Right atrium auricular region (tissue), 2 donors: ENCODE data around the gene HOXA7. TPM values are rescaled to one million over a fixed set of nuclear protein-coding genes. Genes with fewer than 3 reads are reported as not detected.

Source experiments
- DNase-seq: peaks from one replicate; pipeline ENCODE4 v3.0.0-alpha.2; 2019; ENCODE audit warnings: low spot score
- H3K27ac ChIP-seq, 2 donors: fragments of 200-600 bp; sonication (generic); 1 replicate in 1 of 2; 2 replicates in 1 of 2; pipeline ENCODE4 v1.5.1; 2016 to 2019
- H3K27me3 ChIP-seq, 2 donors: fragments of 200-600 bp; sonication (generic); one replicate each; pipeline versions ENCODE4 v1.5.1 to v1.6.0; 2017 to 2019
- H3K36me3 ChIP-seq: fragments of 200-600 bp; sonication (generic); one replicate; pipeline ENCODE4 v1.5.1; 2016
- H3K4me1 ChIP-seq, 2 donors: fragments of 200-600 bp; sonication (generic); one replicate each; pipeline versions ENCODE4 v1.5.1 to v1.6.0; 2017 to 2019
- H3K4me3 ChIP-seq, 2 donors: fragments of 200-600 bp; sonication (generic); 1 replicate in 1 of 2; 2 replicates in 1 of 2; pipeline ENCODE4 v1.5.1; 2017 to 2019; ENCODE audit warnings: mild to moderate bottlenecking in 1 of 2, moderate library complexity in 1 of 2
- H3K9me3 ChIP-seq, 2 donors: fragments of 200-600 bp; sonication (generic); one replicate each; pipeline ENCODE4 v1.5.1; 2019
- total RNA-seq, 2 donors: library from RNA; depleted of rRNA; stranded (reverse); fragments of >200 nt; gene quantifications; one replicate each; pipeline ENCODE4 v1.1.0, GENCODE V29; 2016
- TF ChIP-seq, protein P1 (sequence below), 2 donors: fragments of 200-600 bp; sonication (generic); IDR thresholded peaks; one replicate each; pipeline ENCODE4 v1.5.1; 2019; ENCODE audit warnings: antibody characterized with exemption in 2 of 2

Gene HOXA7
- total RNA-seq, 2 donors from 2014 or later = not detected

DNA sequence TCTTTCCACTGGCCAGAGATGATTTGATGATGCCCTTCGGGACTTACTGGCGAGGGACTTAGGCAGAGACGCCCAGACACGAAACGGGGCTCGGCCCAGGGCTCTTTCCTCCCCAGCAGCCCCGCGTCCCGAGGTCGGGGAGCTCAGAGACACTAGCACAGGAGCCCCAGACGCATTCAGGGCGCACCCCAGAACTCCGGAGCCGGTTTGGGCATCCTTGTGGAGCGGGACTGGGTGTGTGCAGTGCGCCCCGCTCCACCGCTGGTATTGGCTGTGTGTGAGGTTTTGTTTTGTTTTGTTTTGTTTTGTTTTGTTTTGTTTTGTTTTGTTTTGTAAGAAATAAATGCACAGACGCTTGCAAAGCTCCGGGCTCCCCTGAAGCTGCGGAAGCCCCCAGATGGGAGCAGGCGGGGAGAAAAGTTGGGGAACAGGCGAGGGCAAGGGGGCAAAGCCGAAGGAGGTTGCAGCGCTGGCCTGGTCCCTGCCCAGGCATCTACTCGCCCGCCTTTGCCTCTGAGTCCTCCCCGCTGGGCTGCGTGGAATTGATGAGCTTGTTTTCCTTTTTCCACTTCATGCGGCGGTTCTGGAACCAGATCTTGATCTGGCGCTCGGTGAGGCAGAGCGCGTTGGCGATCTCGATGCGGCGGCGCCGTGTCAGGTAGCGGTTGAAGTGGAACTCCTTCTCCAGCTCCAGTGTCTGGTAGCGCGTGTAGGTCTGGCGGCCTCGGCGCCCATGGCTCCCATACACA is 11.1 kb downstream of the HOXA7 start:
- peaks cover 53 to 90% of the 10 kb centered on the region in 2 donors for H3K27me3 ChIP-seq
- no peaks in the 10 kb centered on the region for H3K9me3 ChIP-seq
- no peaks in the 10 kb centered on the region for H3K36me3 ChIP-seq
- peaks cover 0 to 53% of the 10 kb centered on the region in 2 donors for H3K4me1 ChIP-seq
- no peak overlapping the region for H3K4me3 ChIP-seq
- TF ChIP-seq, protein P1, sequence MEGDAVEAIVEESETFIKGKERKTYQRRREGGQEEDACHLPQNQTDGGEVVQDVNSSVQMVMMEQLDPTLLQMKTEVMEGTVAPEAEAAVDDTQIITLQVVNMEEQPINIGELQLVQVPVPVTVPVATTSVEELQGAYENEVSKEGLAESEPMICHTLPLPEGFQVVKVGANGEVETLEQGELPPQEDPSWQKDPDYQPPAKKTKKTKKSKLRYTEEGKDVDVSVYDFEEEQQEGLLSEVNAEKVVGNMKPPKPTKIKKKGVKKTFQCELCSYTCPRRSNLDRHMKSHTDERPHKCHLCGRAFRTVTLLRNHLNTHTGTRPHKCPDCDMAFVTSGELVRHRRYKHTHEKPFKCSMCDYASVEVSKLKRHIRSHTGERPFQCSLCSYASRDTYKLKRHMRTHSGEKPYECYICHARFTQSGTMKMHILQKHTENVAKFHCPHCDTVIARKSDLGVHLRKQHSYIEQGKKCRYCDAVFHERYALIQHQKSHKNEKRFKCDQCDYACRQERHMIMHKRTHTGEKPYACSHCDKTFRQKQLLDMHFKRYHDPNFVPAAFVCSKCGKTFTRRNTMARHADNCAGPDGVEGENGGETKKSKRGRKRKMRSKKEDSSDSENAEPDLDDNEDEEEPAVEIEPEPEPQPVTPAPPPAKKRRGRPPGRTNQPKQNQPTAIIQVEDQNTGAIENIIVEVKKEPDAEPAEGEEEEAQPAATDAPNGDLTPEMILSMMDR (IDR thresholded peaks at IDR 0.05) = no peak
- no peak overlapping the region for H3K27ac ChIP-seq
- no peak for DNase-seq

DNA sequence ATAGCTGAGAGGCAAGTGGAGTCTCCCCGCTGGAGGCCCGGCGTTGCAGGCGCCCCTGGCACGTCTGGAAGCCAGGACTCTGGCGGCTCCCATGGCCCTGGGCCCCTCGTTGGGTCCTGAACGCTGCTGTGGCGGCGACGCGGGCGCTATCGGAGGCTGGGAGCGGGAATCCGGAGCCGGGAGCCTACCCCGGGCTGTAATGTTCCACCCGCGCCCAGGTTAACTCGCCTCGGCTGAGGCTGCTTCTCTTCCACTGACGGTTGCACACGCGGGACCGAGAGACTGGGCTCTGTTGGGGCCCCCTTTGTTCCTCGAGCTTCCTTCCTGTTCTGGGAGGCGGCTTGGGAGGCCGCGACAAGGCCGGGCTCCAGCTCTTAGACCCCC is 11.7 kb downstream of the HOXA7 start:
- TF ChIP-seq, protein P1 (IDR thresholded peaks at IDR 0.05) = no peak
- H3K27ac ChIP-seq = no peak overlapping the region
- H3K4me1 ChIP-seq = peaks cover 0 to 52% of the 10 kb centered on the region in 2 donors
- H3K27me3 ChIP-seq = peaks cover 53 to 91% of the 10 kb centered on the region in 2 donors
- H3K9me3 ChIP-seq = no peaks in the 10 kb centered on the region
- DNase-seq = no peak
- H3K36me3 ChIP-seq = no peaks in the 10 kb centered on the region
- no peak overlapping the region for H3K4me3 ChIP-seq

DNA sequence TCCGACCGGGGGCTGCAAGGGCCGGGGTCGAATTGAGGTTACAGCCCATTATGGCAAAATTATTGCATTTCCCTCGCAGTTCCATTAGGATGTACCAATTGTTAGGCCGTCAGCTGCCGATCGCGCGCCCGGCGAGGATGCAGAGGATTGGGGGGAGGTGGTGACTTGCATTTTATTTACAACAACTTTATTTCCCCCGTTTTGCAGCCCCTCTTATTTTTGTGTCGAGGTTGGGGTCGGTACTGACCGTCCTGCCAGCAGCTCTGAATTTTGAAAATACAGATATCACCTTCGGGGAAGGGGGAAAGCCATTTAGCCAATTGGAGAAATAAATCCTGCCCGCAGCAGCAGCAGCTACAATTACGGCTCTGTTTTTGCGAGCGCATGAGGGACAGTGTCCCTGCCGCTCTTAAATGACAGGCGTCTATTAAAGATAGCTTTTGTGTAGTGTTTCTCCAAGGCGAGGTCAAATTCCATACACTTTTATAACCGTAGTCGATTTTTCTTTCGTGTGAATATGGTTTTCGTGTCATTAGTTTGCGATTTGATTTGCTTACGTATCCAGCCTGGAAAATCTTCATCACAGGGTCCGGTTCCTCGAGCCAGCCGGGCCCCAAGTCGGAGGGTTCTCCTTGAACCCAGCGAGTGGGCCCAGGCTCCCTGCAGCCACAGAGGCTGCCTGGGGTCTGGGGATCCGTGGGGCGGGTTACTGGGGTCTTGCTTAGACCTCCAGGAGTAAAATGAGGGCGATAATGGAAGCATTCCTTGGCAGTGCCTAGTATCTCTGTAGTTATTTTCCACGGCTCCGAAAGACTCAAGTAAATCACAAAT is 12.3 kb downstream of the HOXA7 start:
- Histone ChIP-seq H3K9me3 (no peaks in the 10 kb centered on the region), H3K36me3 (no peaks in the 10 kb centered on the region), H3K4me1 (peaks cover 0 to 57% of the 10 kb centered on the region in 2 donors), H3K27me3 (peaks cover 53 to 94% of the 10 kb centered on the region in 2 donors), H3K27ac (no peak overlapping the region), H3K4me3 (peak overlapping the region in 1 of 2 donors; percentile 55)
- no peak for DNase-seq
- TF ChIP-seq, protein P1 (IDR thresholded peaks at IDR 0.05) = peak in 1 of 2 donors; percentile 37

DNA sequence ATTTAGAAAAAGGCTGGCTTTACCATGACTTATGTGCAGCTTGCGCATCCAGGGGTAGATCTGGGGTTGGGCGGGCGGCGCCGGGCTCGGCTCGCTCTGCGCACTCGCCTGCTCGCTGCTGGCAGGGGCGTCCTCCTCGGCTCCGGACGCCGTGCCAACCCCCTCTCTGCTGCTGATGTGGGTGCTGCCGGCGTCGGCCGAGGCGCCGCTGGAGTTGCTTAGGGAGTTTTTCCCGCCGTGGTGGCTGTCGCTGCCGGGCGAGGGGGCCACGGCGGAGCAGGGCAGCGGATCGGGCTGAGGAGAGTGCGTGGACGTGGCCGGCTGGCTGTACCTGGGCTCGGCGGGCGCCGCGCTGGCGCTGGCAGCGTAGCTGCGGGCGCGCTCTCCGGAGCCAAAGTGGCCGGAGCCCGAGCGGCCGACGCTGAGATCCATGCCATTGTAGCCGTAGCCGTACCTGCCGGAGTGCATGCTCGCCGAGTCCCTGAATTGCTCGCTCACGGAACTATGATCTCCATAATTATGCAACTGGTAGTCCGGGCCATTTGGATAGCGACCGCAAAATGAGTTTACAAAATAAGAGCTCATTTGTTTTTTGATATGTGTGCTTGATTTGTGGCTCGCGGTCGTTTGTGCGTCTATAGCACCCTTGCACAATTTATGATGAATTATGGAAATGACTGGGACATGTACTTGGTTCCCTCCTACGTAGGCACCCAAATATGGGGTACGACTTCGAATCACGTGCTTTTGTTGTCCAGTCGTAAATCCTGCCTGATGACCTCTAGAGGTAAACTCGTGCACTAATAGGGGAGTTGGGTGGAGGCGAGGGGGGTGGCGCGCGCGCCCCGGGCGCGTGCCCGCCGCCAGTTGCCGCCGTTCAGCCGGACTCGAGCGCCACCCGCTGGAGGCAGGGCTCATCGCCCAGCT is 13.2 kb downstream of the HOXA7 start, which contains the start of gene HOXA5:
Gene HOXA5 (minus strand): TSS at position 659 of the 927 bp plus-strand sequence. CDS start 74 bp downstream, at position 585.
- H3K27me3 ChIP-seq = peaks cover 48 to 89% of the 10 kb centered on the region in 2 donors
- H3K36me3 ChIP-seq = no peaks in the 10 kb centered on the region
- peak within 1 kb of the TSS in 1 of 2 donors; percentile 21 for H3K27ac ChIP-seq
- no peaks in the 10 kb centered on the region for H3K9me3 ChIP-seq
- H3K4me1 ChIP-seq = peaks cover 0 to 54% of the 10 kb centered on the region in 2 donors
- DNase-seq = no peak
- peak within 1 kb of the TSS; percentile 25 to 55 for H3K4me3 ChIP-seq
- TF ChIP-seq, protein P1 (IDR thresholded peaks at IDR 0.05) = peak in 1 of 2 donors; percentile 63

DNA sequence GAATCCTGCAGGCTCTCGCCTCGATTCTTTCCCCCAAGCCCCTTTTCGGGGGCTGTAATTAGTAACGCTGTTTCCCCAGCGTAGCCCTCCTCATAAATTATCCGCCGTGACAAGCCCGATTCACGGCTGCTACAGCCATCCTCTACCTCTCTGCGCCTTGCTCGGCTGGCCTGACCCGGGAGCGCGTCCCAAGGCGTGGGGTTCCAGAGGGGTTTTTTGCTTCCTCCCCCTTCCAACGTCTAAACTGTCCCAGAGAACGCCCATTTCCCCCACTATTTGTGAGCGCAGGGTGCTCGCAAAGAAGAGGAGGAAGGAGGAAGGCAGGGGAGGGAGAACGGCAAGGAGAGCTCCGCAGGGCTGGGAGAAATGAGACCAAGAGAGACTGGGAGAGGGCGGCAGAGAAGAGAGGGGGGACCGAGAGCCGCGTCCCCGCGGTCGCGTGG is 13.9 kb downstream of the HOXA7 start:
- H3K4me3 ChIP-seq = peak overlapping the region; percentile 25 to 55
- no peaks in the 10 kb centered on the region for H3K9me3 ChIP-seq
- TF ChIP-seq, protein P1 (IDR thresholded peaks at IDR 0.05) = no peak
- H3K4me1 ChIP-seq = peaks cover 0 to 47% of the 10 kb centered on the region in 2 donors
- peaks cover 48 to 82% of the 10 kb centered on the region in 2 donors for H3K27me3 ChIP-seq
- H3K27ac ChIP-seq = no peak overlapping the region
- DNase-seq = no peak
- H3K36me3 ChIP-seq = no peaks in the 10 kb centered on the region
